Measurements from ENCODE around the gene NR6A1. TPM values are rescaled to one million over a fixed set of nuclear protein-coding genes. Genes with fewer than 3 reads are reported as not detected.

The NR6A1 gene
- polyA plus RNA-seq, 1 donor from 2014 or later, result 4.3 TPM

DNA sequence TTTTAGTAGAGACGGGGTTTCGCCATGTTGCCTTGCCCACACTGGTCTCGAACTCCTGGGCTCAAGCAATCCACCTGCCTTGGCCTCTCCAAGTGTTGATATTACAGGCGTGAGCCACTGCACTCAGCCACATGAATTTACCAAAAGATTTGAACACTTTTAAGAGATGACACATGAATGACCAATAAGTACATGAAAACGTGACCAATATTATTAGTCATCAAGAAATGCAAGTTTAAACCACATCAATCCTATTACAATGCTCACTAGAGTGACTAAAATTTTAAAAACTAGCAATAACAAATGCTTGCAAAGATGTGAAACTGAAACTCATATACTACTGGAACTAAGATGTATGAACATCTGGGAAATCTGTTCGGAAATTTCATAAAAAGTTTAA lies 54.3 kb downstream of the NR6A1 start:
- Histone ChIP-seq H2AFZ (ENCODE audit: low read depth, low read length) (no peak overlapping the region), H3K79me2 (replicated peaks; ENCODE audit: insufficient read depth, low read length) (no peaks in the 10 kb centered on the region), H3K27ac (ENCODE audit: low read length) (no peak overlapping the region), H3K9me3 (ENCODE audit: low read length) (no peaks in the 10 kb centered on the region), H3K36me3 (ENCODE audit: insufficient read depth, low read length) (no peaks in the 10 kb centered on the region), H3K4me2 (ENCODE audit: low read length) (no peak overlapping the region), H4K20me1 (ENCODE audit: insufficient read depth) (no peaks in the 10 kb centered on the region), H3F3A (ENCODE audit: insufficient read depth, low read length, poor library complexity, severe bottlenecking) (no peaks in the 10 kb centered on the region), H3K9ac (ENCODE audit: low read length) (no peak overlapping the region), H3K4me3 (ENCODE audit: low read length) (no peak overlapping the region), H3K9me2 (ENCODE audit: insufficient read depth, low read length) (no peaks in the 10 kb centered on the region), H3K27me3 (ENCODE audit: insufficient read depth, low read depth, low read length) (no peaks in the 10 kb centered on the region)
- TF ChIP-seq SMC3 (conservative IDR thresholded peaks at IDR 0.05; ENCODE audit: poor library complexity) (no peak), POLR2AphosphoS5 (IDR thresholded peaks at IDR 0.05) (no peak), RAD21 (conservative IDR thresholded peaks at IDR 0.05) (no peak), EZH2 (IDR thresholded peaks at IDR 0.05; ENCODE audit: borderline replicate concordance, insufficient read depth, low read length, poor library complexity, severe bottlenecking) (no peak), TAF1 (IDR thresholded peaks at IDR 0.05; ENCODE audit: low read depth) (no peak), EP300 (conservative IDR thresholded peaks at IDR 0.05; ENCODE audit: poor library complexity, severe bottlenecking) (no peak), MXI1 (conservative IDR thresholded peaks at IDR 0.05; ENCODE audit: poor library complexity, severe bottlenecking) (no peak)
- TF ChIP-seq, protein P1, sequence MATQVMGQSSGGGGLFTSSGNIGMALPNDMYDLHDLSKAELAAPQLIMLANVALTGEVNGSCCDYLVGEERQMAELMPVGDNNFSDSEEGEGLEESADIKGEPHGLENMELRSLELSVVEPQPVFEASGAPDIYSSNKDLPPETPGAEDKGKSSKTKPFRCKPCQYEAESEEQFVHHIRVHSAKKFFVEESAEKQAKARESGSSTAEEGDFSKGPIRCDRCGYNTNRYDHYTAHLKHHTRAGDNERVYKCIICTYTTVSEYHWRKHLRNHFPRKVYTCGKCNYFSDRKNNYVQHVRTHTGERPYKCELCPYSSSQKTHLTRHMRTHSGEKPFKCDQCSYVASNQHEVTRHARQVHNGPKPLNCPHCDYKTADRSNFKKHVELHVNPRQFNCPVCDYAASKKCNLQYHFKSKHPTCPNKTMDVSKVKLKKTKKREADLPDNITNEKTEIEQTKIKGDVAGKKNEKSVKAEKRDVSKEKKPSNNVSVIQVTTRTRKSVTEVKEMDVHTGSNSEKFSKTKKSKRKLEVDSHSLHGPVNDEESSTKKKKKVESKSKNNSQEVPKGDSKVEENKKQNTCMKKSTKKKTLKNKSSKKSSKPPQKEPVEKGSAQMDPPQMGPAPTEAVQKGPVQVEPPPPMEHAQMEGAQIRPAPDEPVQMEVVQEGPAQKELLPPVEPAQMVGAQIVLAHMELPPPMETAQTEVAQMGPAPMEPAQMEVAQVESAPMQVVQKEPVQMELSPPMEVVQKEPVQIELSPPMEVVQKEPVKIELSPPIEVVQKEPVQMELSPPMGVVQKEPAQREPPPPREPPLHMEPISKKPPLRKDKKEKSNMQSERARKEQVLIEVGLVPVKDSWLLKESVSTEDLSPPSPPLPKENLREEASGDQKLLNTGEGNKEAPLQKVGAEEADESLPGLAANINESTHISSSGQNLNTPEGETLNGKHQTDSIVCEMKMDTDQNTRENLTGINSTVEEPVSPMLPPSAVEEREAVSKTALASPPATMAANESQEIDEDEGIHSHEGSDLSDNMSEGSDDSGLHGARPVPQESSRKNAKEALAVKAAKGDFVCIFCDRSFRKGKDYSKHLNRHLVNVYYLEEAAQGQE (IDR thresholded peaks at IDR 0.05; ENCODE audit: borderline replicate concordance), result no peak
- TF ChIP-seq, protein P2, sequence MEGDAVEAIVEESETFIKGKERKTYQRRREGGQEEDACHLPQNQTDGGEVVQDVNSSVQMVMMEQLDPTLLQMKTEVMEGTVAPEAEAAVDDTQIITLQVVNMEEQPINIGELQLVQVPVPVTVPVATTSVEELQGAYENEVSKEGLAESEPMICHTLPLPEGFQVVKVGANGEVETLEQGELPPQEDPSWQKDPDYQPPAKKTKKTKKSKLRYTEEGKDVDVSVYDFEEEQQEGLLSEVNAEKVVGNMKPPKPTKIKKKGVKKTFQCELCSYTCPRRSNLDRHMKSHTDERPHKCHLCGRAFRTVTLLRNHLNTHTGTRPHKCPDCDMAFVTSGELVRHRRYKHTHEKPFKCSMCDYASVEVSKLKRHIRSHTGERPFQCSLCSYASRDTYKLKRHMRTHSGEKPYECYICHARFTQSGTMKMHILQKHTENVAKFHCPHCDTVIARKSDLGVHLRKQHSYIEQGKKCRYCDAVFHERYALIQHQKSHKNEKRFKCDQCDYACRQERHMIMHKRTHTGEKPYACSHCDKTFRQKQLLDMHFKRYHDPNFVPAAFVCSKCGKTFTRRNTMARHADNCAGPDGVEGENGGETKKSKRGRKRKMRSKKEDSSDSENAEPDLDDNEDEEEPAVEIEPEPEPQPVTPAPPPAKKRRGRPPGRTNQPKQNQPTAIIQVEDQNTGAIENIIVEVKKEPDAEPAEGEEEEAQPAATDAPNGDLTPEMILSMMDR (IDR thresholded peaks at IDR 0.05; ENCODE audit: poor library complexity, severe bottlenecking), result no peak

DNA sequence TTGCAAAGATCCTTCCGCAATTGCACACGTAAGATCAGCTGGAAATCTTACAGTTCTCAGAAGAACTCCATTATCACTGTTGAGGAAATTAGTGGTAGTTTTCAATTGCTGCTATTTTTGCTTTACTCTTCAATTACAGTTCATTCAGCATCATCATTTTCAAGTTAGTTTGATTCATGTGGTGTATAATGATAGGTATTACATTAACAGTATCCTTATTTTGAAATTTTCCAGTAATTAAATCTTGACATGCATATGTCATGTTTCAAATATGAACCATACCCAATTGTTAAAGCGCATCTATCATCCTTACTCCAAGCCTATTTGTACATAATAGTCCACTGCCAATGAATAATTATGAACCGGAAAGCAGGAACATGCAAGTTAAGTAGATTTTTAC lies 60.3 kb downstream of the NR6A1 start:
- no peaks in the 10 kb centered on the region for H3F3A ChIP-seq (ENCODE audit: insufficient read depth, low read length, poor library complexity, severe bottlenecking)
- no peaks in the 10 kb centered on the region for H3K9me2 ChIP-seq (ENCODE audit: insufficient read depth, low read length)
- no peak overlapping the region for H3K27ac ChIP-seq (ENCODE audit: low read length)
- H3K79me2 ChIP-seq (replicated peaks; ENCODE audit: insufficient read depth, low read length), result no peaks in the 10 kb centered on the region
- TF ChIP-seq, protein P2 (IDR thresholded peaks at IDR 0.05; ENCODE audit: poor library complexity, severe bottlenecking), result no peak
- TF ChIP-seq TAF1 (IDR thresholded peaks at IDR 0.05; ENCODE audit: low read depth), result no peak
- TF ChIP-seq POLR2AphosphoS5 (IDR thresholded peaks at IDR 0.05), result no peak
- TF ChIP-seq MXI1 (conservative IDR thresholded peaks at IDR 0.05; ENCODE audit: poor library complexity, severe bottlenecking), result no peak
- no peak for TF ChIP-seq EZH2 (IDR thresholded peaks at IDR 0.05; ENCODE audit: borderline replicate concordance, insufficient read depth, low read length, poor library complexity, severe bottlenecking)
- TF ChIP-seq SMC3 (conservative IDR thresholded peaks at IDR 0.05; ENCODE audit: poor library complexity), result no peak
- TF ChIP-seq, protein P1 (IDR thresholded peaks at IDR 0.05; ENCODE audit: borderline replicate concordance), result no peak
- no peak for TF ChIP-seq RAD21 (conservative IDR thresholded peaks at IDR 0.05)
- no peak for TF ChIP-seq EP300 (conservative IDR thresholded peaks at IDR 0.05; ENCODE audit: poor library complexity, severe bottlenecking)
- H3K4me2 ChIP-seq (ENCODE audit: low read length), result no peak overlapping the region
- no peaks in the 10 kb centered on the region for H3K27me3 ChIP-seq (ENCODE audit: insufficient read depth, low read depth, low read length)
- no peak overlapping the region for H3K4me3 ChIP-seq (ENCODE audit: low read length)
- H2AFZ ChIP-seq (ENCODE audit: low read depth, low read length), result no peak overlapping the region
- no peaks in the 10 kb centered on the region for H3K36me3 ChIP-seq (ENCODE audit: insufficient read depth, low read length)
- H3K9me3 ChIP-seq (ENCODE audit: low read length), result no peaks in the 10 kb centered on the region
- no peaks in the 10 kb centered on the region for H4K20me1 ChIP-seq (ENCODE audit: insufficient read depth)
- no peak overlapping the region for H3K9ac ChIP-seq (ENCODE audit: low read length)
